NK-92 (cell line): ENCODE results near the gene PABPC1L.
"Not testable (repeated sequence)": the region's sequence is repeated elsewhere in the genome, so short reads cannot be mapped to it uniquely, and the experiment has no call there.

ENCODE experiments used
- DNase-seq: peaks from one replicate; lab custom pipeline; 2025; ENCODE audit not compliant: unreplicated experiment; lab: John Stamatoyannopoulos, UW

Gene PABPC1L

DNA sequence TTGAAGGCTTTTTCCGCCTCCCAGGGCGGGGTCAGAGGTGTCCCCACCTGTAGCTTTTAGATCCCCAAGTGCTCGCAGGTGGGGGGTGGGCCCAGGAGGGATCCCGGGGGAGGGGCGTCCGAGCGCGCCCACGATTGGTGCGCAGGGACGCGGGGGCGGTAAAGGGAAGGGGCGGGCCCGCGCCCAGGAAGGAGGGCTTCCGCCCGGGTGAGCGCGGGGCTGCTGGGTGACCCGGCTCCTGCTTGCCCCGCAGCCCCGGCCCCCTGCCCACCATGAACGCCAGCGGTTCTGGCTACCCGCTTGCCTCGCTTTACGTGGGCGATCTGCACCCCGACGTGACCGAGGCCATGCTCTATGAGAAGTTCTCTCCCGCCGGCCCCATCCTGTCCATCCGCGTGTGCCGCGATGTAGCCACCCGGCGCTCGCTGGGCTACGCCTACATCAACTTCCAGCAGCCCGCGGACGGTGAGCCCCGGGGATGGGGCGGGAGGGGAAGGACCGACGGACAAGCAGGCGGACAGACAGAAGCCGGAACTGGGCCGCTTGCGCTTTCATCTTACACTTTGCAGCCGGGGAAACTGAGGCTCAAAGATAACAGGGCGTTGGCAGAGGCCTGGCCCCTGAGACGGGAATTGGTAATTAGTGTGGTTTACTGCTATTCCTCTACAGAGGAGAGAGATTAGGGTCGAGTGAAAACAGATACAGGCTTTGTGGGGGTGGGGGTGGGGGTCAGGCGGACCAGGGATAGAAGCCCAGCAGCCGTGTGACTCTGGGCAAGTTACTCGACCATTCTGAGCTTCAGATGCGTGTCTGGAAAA, at the start of gene PABPC1L:
TSS of gene PABPC1L (plus strand) at position 189 of the 818 bp plus-strand sequence. CDS start at position 273, 84 bp downstream.
- peak; percentile 29 for DNase-seq

DNA sequence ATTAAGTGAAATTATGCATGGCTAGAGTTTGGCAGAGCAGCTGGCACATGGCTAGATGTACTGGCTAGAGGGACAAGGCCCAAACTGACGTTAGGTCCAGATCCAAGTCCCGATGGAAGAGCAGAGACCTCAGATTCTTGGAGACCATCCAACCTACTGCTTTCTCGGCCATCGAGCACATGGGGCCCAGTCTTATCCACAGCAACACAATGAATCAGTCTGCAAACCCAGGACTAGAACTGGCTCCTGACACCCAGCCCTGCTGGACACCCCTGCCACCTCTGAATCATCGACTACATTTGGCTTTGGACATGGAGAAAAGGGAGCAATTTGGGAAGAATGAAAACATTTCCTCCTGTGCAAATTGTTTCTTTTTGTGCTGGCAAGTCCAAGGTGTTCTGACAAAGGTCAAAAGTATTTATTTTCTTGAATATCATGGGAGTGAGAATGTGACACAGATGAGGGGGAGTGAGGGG, 48.3 kb upstream of the PABPC1L start:
- no peak for DNase-seq

DNA sequence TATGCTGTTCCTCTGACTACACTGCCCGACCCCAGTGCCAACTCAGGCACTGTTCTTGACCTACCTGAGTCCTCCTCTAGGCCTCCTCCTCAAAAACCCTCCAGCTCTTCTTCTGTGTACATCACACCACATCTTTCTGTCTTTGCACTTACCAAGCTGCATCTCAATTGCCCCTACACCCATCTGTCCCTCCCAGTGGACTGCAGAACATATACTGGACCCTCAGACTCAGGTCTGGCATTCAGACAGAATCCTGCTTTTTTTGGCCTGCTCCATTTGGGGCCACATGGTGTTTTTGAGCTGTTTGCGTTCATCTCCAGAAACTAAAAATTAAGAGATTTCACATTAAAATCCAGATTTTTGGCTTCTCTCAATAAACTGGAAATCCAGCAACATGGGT, 47.6 kb upstream of the PABPC1L start:
- no peak for DNase-seq

DNA sequence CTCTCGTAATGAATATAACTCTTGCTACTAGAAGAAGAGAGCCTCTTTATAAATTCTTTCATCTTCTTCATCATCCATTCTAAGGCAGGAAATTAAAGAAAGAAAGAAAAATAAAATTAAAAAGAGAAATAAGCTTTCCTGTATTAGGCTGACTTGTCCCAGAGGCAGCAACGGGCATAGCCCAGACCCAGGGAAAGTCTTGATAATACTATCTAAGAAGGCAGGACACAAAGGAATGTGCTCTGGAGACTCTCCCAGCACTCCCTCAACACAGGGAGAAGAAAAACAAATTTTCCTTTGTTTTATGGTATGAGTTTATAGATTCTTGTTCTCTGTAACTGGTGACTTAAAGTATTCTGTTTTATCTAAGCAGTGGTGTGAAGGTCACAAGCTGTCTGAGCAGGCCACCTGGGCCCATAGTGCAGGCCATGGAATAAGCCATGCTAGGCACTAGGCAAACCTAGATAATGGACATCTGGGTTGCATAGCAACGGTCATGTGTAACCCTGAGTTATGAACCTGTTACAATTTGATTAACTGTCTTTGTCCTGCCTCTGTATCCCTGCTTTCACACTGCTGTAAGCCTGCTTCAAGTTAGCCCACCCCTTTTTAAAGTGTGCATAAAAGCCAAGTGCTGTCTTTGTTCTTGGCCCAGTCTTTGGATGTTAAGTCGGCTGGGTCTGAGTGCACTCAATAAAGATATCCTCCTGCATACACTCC, 46.3 kb upstream of the PABPC1L start:
- not testable (repeated sequence) for DNase-seq

DNA sequence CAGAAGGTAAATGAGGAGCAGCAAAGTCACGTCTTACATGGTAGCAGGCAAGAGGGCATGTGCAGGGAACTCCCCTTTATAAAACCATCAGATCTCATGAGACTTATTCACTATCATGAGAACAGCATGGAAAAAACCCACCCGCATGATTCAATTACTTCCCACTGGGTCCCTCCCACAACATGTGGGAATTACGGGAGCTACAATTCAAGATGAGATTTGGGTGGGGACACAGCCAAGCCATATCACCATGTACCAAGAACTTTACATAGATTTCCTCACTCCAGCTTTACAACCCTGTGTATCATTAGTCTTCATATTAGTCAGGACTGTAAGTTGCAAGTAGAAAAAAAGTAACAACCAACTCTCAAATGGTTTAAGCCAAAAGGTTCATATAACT, 45.4 kb upstream of the PABPC1L start:
- not testable (repeated sequence) for DNase-seq

DNA sequence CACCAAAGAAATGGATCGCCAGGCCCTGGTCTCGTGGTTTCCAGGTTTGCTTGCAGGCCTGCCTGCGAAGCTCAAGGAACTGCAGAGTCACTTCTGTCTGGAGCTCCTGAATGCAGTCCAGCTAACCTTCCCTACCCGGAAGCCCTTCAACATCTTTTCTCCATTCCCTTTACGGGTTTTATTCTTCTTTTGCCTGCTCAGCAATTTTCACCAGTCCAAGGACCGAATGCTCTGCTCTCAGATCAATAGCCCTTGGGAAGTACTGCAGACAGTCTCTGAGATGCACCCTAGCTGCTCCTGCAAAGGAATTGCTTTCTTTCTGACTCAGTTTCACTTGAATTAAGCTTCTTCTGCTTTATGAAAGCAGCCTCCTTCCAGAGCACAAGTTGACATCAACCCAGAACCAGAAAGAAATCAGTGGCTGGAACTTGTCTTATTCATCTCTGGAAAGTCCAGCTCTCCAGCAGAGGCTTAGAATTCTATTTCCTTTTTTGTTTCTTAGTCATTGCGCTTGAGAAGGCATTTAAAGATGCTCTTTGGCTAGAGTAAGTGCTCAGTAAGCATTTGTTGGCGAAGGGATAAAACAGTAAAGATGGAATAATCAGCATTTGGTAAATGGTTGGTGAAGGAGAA, 43.0 kb upstream of the PABPC1L start:
- no peak for DNase-seq

DNA sequence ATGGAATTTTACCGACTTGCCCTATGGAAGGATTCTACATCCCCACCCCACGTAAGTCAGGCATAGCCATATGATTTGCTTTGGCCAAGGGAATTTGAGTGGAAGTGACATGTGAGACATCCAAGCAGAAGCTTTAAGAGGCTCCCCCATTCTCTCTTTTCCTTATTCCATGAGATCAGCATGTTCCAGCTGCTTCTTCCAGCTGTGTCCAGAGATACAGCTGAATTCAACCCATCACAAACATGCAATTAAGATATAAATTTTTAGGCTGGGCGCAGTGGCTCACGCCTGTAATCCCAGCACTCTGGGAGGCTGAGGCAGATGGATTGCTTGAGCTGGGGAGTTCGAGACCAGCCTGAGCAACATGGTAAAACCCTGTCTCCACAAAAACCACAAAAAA, 40.4 kb upstream of the PABPC1L start:
- no peak for DNase-seq

DNA sequence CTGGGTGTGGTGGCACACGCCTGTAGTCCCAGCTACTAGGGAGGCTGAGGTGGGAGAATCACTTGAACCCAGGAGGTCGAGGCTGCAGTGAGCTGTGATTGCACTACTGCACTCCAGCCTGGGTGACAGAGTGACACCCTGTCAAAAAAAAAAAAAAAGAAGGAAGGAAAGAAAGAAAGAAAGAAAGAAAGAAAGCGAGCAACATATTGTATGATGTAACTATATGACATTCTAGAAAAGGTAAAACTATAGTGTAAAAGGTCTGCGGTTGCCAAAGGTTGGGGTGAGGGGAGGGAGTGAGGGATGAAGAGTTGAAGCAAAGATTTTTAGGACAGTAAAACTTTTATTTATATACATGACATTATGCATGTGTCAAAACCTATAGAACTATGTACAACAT, 27.5 kb upstream of the PABPC1L start:
- DNase-seq, result not testable (repeated sequence)

DNA sequence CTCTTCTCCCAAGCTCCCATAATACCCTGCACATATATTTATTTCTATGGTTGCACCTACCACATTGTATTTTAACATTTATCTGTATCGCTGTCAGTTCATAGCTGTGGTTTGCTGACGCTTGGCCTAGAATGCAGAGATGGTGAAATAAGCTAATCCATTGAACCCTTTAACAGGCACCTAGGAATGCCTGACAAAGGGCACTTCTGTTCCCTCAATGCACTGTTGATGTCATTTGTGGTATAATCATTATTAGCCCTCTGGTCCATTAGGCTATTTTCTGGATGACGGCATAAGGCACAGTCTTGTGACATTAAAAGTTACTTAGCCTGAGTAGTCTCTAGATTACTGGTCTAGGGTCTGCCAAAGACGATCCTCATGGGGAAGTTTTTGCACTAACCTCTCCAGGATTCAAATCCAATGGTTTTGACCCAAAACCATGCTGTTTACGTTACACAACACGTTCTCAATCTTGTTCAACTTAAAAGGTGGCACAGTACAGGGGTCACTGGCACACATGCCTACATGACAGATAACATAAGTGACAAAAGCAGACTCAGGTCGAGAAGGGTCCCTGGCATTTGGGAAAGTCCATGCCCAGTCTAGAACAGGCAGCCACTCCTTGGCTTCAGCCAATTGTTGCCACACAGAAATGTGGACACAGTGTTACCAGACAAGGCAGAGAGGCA, 26.5 kb upstream of the PABPC1L start:
- no peak for DNase-seq

DNA sequence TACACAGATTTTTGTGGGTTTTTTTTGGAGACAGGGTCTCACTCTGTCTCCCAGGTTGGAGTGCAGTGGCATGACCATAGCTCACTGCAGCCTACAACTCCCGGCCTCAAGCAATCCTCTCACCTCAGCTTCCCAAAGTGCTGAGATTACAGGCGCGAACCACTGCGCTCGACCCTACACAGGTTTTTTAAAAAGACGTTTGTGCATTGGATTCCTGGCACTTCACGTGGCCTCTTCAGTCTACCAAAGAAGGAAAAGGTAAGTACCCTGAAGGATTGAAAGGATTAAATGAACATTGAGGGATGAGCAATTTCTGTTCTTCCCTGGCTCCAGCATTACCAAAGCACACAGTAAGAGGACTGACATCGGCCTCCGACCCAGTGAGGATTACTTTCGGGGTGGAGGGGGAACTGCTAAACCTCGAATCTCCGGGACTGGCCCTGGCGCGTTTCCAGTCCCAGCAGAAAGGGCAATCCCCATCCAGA, 24.9 kb upstream of the PABPC1L start:
- no peak for DNase-seq

DNA sequence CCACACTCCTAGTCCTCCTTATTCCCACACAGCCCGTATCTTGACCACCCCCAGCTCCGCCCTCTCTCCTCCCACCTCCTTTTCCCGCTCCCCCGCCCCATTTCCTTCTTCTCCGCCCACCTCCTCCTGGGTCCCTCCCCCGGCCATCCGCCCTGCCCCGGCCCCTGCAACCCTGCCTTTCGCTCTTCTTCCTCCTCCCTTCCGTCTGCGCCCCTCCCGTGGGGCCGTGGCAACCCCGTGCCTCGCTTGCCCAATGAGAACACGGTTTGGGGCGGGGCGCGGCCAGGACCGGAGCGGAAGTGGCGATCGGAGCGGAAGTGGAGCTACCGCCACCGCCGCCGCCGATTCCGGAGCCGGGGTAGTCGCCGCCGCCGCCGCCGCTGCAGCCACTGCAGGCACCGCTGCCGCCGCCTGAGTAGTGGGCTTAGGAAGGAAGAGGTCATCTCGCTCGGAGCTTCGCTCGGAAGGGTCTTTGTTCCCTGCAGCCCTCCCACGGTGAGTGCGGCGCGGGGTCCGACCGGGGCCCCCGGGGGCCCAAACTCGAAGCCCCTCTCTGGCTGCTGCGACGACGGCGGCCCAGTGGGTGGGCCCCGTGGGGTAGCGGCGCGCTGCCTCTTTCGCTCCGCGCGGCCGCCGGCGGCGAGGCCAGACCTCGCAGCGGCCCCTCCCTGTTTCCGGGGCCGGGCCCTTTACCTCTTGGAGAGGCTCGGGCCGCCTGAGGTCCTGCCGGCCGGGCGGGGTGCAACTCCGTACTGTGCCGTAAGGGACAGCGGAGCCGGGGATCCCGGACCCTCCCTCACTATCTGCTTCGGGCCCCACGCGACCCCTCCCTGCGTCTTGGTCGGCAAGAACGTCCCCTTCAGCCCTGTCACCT, 24.2 kb upstream of the PABPC1L start, which contains the start of gene YWHAB:
TSS of gene YWHAB (plus strand) at position 314 of the 874 bp plus-strand sequence. CDS start 15,829 bp downstream, outside the sequence.
- peak; percentile 83 for DNase-seq

DNA sequence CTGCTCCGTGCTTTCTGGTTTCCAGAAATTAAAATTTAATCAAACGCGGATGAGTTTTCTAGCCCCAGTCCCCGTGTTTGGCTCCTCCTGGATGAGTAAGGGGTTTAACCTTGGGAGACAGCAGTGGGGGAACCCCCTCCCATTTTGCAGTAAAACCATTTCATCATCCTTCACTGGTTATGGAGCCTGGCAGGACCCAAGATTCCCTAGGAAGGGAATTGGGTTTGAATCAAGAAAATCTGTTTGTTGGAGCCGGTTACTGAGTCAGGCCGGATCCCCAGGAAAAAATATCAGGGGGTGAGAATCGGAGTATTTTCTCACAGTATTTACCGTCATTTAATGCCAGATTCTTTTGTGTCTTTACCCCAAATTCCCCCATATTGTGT, 23.6 kb upstream of the PABPC1L start:
- no peak for DNase-seq

DNA sequence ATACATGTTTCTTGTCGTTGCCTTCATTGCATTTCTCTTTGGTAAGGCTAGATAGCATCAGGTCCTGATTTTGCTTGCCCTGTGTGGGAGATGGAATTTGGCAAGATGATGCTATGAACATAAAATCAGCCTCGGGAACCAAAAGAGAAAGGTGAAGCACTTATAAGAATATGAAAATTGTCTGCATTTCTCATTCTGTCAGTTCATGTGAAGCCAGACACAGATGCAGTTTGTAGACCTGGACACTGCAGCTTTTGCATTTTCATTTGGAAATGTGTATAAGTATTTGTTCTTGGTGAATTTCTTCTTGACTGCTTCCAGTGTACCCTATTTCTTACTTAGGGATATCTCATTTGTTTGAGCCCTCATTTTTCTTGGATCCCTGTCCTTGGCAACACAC, 23.0 kb upstream of the PABPC1L start:
- no peak for DNase-seq

DNA sequence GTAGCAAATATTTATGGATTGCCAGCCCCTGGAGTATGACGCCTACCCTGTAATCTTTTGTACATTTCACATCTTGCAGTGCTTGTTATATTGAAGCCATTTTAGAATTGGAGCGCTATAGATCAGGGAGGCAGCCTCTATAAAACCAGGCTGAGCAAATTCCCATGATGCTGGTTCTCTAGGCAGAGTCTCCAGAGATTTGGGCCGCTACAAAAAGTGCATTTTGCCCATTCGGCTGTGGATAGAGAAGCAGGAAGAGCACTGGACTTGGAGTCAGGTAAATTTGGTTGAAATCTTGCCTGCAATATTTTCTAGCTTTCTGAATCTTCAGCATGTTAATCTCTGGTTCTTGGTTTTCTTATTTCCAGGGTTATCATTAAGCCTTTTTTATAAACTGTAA, 22.4 kb upstream of the PABPC1L start:
- no peak for DNase-seq

DNA sequence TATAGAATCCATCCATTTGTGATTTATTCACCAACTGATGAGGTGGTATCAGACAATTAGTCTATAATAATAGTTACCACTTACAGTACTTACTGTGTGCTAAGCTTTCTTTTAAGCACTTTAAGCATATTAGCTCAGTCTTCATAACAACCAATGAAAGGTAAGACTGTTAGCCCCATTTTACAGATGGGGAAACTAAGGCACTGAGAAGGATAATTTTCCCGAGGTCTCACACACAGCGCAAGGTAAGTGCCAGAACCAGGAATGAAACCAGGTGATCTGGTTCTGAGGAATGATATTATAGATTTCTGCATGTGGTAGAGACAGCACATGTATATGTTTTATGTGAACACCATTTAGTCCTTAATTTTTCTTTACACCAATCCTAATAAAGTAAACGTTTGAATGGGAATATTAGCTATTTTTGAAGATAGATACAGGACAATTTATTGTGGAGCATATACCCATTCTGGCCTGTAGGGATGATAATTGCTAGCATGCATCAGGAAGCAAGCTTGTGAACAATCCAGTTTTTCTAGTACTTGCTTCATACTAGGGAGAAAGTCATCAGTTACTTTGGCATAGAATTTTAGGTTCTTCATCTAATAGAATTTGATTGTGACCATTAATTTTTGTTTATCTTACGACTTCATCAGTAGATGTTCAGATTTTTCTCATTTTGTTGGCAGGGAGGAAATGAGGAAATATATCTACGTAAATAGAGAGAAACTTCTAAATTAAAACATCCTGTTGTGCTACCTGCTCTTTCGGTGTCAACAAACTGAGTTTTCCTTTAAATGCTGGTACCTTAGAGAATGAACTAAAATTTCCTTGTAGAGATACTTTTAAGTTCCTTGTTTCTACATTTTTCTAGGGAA, 21.4 kb upstream of the PABPC1L start:
- no peak for DNase-seq

DNA sequence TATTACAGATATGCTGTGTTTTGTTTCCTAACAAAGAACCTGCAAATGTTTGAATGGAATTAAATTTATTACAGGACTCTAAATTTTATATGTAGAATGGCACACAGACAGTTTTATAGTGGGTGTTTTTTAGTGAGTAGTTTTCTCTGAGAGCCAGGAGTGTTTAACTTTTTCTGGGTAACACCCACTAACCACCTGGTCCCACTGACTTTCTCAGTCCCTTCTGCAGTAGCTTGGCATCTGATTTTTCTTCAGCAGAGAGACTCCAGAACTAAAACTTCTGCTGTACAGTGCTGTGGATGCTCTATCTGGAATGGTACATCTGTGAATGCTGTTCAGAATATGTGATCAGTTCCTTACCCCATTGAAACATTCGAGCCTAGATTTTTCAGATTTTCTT, 18.0 kb upstream of the PABPC1L start:
- DNase-seq, result no peak

DNA sequence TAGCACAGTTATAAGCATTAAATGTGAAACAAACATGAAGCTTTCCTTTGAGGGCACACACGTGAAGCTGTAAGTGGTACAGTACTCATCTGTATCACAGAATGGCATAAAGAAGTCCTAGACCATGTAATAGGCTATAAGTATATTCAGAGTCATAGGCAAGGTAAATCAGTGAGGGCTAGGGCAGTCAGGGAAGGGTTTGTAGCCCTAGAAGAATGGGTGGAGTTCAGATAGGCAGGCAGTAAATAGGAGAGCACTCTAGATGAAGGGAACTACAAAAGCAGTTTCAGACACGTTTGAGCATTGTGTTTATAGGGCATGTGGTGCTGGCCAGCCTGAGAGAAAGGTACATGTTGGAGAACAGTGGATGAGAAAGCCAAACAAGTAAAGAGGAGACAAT, 14.9 kb upstream of the PABPC1L start:
- DNase-seq, result no peak

DNA sequence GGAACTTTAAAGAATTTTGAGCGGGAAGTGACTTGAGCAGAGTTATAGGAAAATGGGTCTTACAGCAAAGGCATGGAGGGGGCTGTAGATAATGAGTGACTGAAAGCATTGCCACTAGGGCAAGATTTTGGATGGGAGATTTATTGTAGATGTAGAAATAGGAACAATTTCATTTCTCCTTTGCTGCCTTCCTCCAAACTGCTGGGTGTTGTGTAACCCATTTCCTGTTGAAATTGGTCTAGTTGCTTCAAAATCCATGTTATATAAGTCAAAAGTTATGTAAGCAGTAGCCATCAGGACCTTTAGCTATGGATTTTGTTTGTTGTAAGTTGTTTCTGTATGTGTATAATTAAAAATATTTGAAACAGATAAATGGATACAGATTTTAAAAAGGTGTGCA, 13.3 kb upstream of the PABPC1L start:
- no peak for DNase-seq

DNA sequence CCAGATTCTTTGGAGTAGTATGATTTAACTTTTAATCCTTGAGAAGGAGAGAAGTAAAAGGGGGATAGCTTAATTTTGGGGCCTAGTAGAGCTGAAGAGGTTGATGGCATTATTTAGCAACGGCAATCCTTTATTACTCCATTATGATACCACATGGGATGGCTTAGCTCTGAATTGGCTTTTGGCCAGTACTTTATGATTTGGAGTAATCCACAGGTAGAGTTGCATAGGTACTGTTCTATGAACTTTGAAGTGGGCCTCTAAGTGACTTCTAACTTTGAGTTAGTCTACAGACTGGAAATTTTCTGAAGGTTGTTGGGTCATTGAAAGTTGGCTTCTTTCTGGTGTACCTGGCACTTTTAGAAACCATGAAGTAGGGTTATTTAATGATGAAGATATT, 12.7 kb upstream of the PABPC1L start:
- DNase-seq, result no peak
